NCI-H69 (cell line): ENCODE results near the gene MUC13.
"Not testable (repeated sequence)": the region's sequence is repeated elsewhere in the genome, so short reads cannot be mapped to it uniquely, and the experiment has no call there.

Experiments
- DNase-seq: peaks from one replicate; lab custom pipeline; 2025; lab: John Stamatoyannopoulos, UW

MUC13 gene

DNA sequence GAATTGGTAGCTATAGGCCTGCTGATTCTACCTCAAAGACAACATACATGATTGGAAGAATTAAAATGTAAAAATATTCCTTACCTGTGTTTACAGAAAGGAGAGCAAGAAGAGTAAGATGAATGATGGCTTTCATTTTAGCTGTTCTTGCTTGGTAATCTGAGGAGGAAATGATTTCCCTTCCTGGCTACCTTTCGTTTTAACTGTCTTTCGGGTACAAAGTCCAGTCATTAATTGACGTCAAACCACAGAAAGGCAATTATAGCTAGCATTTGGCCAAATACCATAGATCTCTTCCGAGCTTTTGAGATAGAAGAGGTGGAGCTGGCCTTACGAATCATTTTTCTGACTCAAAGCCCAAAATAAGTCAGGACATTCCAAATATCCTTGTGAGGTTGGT, at the start of gene MUC13:
Gene MUC13, minus strand, starts transcription at position 175 of the 400 bp plus-strand sequence. Its CDS starts 39 bp downstream, at position 136.
- no peak for DNase-seq

DNA sequence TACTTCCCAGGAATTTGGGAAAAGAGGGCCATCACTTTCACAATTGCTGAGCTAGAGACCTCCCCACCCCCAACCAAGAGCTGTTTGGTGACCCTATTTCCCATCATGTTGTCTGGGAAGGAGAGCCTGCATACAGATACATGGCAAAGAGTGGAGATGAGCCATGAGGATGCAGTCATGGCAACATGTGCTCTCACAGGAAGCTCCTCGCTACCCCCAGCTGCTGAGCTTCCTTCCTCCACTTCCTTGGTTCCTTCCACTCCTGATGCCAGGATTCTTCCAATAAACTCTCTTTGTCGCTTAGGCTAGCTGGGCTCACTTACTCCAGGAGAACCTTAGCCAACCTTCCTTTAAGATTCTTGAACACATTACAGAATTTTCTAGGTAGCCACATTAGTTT, 48.3 kb upstream of the MUC13 start:
- no peak for DNase-seq

GRCh38 chr3:124981472-124981871, 46.9 kb upstream of the MUC13 start:
- DNase-seq: peak; percentile 31

DNA sequence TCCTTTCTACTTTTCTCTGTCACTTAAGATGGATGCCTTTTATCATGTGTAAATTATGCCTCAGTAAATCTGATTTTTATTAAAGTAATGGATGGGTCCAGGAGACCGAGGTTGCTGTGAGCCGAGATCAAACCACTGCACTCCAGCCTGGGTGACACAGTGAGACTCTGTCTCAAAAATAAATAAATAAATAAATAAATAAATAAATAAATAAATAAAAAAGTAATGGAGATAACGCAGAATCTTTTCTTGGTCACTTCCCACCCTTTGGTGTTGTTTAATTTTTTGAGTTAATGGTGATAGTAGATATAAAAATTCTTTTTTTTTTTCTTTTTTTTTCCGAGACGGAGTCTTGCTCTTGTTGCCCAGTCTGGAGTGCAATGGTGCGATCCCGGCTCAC, 44.1 kb upstream of the MUC13 start:
- DNase-seq: no peak

DNA sequence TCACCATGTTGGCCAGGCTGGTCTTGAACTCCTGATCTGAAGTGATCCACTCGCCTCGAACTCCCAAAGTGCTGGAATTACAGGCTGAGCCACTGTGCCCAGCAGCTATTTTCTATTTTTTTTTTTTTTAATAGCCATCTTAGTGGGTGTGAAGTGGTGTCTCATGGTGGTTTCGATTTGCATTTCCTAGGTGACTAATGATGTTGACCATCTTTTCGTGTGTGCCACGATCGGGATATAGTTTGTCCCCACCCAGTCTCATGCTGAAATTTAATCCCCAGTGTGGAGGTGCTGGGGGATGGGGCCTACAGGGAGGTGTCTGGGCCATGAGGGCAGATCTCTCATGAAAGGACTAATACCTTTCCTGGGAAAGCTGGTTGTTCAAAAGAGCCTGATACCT, 41.8 kb upstream of the MUC13 start:
- DNase-seq: peak; percentile 31

DNA sequence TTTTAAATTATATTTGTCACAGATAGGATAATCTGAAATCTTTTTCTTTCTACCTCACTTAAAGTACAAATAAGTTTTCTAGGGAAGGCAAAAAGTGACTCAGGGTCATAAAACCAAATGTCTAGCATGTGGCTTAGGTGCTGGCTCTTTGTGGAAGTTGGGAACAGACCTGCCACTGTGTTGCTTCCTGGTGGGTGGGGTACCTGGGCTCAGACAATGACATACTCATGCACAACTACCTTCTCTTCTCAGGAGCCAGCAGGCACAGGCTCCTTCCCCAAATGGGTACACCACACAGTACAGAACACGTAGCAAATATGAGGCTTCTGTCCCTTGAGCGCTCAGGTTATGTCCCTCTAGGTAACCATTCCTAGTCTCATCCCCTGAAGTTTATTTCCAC, 40.1 kb upstream of the MUC13 start:
- DNase-seq: no peak

DNA sequence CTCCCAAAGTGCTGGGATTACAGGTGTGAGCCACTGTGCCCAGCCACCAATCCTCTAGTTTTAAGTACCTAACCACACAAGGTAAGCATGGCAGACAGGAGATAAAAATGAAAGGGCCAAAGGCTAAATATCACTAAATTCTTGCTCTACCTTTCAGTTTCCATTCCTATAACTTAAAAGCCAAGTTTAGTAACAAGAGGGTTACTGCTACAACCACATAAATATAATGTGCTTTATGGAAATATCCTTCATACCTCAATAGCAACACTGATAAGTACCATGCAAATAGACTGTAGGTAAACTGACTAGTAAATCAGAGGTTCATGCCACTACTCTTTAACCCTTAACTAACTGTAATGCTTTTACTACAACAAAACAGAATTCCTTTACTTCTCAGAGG, 38.7 kb upstream of the MUC13 start:
- DNase-seq: no peak

GRCh38 chr3:124972457-124972856, 37.9 kb upstream of the MUC13 start:
- DNase-seq: peak; percentile 71

DNA sequence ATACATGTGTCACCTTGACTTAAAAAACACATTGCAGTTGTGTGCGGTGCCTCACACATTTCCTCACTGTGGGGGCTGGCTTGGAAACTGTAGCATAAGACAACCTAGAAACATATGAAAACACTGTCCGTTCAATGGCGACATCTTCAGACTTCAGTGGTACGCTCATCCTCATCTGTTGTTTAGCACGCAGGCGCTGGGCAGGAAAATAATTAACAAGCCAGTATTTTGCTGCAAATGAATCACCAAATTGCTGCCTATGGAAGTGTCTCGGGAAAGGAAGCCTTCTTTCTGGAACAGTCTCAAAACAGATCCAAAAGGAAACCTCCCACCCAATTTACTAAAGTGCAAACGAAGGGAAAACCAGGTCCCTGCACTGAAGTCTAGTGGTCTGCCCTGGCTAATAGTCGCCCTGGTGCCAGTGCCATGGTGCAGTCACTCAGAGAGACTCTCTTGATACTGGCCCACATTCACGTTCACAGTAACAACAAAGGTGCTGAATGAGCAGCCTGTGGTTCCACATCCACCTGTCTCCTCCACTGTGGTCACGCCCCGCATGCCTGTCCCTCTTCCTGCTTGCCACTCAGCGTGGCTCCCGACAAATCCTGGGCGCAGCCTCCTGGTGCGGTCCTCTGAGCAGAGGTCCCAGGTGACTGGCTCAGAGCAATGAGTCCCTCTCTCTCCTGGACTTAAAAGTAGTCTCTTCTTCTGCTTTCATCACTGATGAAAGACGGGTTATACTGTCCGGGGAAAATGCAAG, 35.6 kb upstream of the MUC13 start:
- no peak for DNase-seq

GRCh38 chr3:124969190-124969589, 34.6 kb upstream of the MUC13 start:
- no peak for DNase-seq

GRCh38 chr3:124967964-124968363, 33.4 kb upstream of the MUC13 start:
- DNase-seq: no peak

GRCh38 chr3:124966521-124967445, 32.2 kb upstream of the MUC13 start:
- DNase-seq: no peak

- peak; percentile 63 for DNase-seq
These were observed 30.9 kb upstream of the MUC13 start for GRCh38 chr3:124965413-124965812.

DNA sequence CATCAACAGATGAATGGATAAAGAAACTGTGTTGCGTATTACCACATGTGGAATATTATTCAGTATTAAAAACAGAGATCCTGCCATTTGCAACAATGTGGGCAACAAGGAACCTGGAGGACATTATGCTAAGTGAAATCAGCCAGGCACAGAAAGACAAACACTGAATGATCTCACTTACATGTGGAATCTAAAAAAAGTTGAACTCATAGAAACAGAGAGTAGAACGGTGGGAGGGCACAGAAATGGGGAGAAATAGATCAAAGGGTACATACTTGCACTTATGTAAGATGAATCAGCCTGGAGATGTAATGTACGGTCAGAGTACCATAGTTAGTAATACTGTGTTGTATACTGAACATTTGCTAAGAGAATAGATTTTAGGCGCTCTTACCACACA, 29.8 kb upstream of the MUC13 start:
- no peak for DNase-seq

- DNase-seq: no peak
These were observed 29.2 kb upstream of the MUC13 start for GRCh38 chr3:124963755-124964154.

DNA sequence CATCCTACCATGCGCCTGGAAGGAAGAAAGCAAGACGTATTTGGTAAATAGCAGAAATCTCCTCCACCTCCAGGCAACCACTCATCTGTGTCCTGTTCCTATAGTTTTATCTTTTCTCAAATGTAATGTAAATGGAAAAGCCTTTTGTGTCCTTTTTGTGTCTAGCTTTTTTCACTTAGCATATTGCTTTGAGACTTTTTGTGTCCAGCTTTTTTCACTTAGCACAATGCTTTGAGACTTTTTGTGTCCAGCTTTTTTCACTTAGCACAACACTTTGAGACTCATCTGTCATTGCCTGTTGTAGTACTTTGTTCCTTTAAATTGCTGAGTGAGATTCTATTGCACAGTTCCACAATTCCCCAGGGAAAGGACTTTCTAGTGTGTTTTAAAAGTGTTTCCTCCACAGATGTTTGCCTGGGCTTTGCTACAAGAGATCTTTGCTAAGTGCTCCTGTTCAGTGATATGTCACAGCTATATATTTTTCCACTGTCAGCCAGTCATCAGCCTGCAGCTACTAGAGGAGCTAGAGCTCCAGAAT, 27.9 kb upstream of the MUC13 start:
- DNase-seq: peak; percentile 22

DNA sequence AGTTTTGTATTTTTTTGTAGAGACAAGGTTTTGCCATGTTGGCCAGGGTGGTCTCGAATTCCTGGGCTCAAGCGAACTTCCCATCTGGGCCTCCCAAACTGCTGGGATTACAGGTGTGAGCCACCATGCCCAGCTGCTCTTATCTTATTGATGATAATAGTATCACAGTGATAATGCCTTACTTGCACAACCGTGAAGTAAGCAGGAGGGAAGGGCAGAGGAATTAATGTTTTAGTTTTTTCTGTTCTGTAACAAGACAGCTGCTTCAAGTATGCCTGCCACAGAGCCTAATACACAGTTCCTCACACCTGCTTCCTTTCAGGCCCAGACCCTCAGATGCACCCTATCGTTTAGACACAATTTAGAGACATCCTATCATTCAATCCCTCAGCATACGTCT, 26.1 kb upstream of the MUC13 start:
- no peak for DNase-seq

DNA sequence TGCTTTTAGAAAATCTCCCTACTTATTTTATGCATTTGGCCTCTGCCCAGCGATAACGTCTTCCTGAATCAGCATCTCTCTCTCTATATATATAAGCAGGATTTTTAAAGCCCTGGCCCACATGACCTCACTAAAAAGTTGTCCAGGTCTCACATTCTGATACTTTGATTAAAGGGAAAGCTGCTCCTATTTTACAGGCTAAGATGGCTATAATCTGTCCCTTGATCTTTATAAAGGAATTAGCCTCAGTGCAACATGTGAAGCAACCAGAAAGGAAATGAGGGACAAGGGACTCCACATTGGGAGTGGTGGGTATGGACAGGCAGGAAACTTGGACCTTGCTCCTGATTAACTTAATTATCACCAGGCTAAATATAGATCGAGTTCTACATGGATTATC, 25.6 kb upstream of the MUC13 start:
- no peak for DNase-seq

DNA sequence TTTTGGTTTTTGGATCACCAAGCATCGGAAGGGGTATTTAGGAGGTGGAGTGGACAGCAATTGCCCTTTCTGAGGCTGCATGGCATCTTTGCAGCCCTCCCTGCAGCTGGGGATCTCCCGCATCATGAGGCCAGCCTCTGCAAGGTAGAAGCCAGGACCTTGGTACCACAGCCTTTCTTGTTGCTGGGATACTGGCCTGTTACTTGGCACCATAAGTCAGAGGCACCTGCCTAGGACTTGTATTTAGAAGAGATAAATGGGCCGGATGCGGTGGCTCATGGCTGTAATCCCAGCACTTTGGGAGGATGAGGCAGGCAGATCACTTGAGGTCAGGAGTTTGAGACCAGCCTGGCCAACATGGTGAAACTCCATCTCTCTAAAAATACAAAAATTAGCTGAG, 23.4 kb upstream of the MUC13 start:
- DNase-seq: not testable (repeated sequence)

DNA sequence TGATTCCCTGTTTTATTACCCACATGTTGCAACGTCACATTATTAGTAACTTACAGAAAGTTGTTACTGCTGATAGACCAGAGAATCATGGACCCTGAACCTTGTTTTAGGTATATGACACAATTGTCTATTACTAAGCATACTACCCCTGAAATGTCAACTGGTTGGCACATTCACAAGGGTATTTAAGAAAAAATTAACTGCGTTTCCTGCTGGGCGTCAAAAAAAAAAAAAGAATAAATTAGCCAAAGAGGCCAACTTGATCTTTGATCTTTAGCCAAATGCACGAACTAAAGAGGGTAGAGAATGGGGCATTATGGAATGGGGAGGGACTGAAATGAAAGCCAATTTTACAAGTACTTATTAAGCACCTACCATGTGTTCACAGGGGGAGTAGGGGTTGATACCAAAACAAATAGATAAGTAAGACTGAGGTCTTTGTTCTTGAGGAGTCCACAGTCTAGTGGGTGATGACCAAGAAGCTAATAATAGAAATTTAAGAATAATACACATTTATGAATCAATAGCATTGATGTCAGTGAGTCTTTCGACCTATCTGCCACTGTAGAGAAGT, 17.8 kb upstream of the MUC13 start:
- DNase-seq: peak; percentile 79

GRCh38 chr3:124951511-124952281, 17.1 kb upstream of the MUC13 start:
- peak; percentile 64 for DNase-seq

DNA sequence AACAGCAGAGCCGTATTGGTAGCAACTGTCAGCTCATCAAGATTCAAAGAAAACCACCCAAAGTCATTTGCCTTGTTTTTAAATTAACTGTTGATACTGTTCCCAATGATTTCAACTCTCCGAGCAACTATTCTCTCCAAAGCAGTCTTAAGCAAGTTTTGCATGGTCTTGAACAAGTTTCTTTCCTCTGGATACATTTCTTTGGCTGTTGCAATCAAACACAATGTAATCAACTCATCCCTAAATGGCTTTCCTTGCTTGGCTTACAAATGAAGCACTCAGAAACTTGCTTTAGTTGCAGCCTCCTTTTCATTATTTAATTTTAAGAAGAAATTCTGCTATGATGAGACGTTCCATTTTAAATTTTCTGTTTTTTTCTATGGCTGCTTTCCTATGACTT, 15.5 kb upstream of the MUC13 start:
- no peak for DNase-seq
